Endodermal cell (in vitro differentiated cells): ENCODE data around the gene SPACA7. TPM values are rescaled to one million over a fixed set of nuclear protein-coding genes. Genes with fewer than 3 reads are reported as not detected.

ENCODE experiments used
- DNase-seq: peaks from one replicate; pipeline ENCODE4 v3.0.0-alpha.2; 2017
- H3K27ac ChIP-seq: 2 replicates; pipeline ENCODE4 v1.5.1; 2013; ENCODE audit warnings: mild to moderate bottlenecking, low read depth, low read length, moderate library complexity
- H3K27me3 ChIP-seq: 2 replicates; pipeline ENCODE4 v1.6.1; 2013; ENCODE audit warnings: mild to moderate bottlenecking, low read length, moderate library complexity; ENCODE audit not compliant: insufficient read depth, control insufficient read depth, poor library complexity, severe bottlenecking
- H3K36me3 ChIP-seq: 2 replicates; pipeline ENCODE4 v1.7.0; 2013; ENCODE audit warnings: mild to moderate bottlenecking, low read length, moderate library complexity; ENCODE audit not compliant: control insufficient read depth, insufficient read depth
- H3K4me1 ChIP-seq: one replicate; pipeline ENCODE4 v1.7.0; 2013; ENCODE audit warnings: low read length; ENCODE audit not compliant: control insufficient read depth, insufficient read depth
- H3K4me3 ChIP-seq: 2 replicates; pipeline ENCODE4 v1.5.1; 2013; ENCODE audit warnings: mild to moderate bottlenecking, low read length, moderate library complexity
- H3K9ac ChIP-seq: 2 replicates; pipeline ENCODE4 v1.6.1; 2013; ENCODE audit warnings: mild to moderate bottlenecking, low read length, moderate library complexity; ENCODE audit not compliant: poor library complexity, severe bottlenecking; ENCODE audit errors: extremely low read depth
- H3K9me3 ChIP-seq: 2 replicates; pipeline ENCODE4 v1.6.1; 2013; ENCODE audit warnings: mild to moderate bottlenecking, low read length, moderate library complexity; ENCODE audit not compliant: control insufficient read depth
- H3K27ac Mint-ChIP-seq: 2 replicates; pipeline ENCODE4 v1.8.0; 2020; ENCODE audit warnings: mixed read lengths
- H3K27me3 Mint-ChIP-seq: 2 replicates; pipeline ENCODE4 v1.8.0; 2021; ENCODE audit warnings: mild to moderate bottlenecking, mixed read lengths; ENCODE audit not compliant: insufficient read depth
- H3K36me3 Mint-ChIP-seq: 2 replicates; pipeline ENCODE4 v1.8.0; 2020; ENCODE audit warnings: low read depth, mixed read lengths
- H3K4me1 Mint-ChIP-seq: 2 replicates; pipeline ENCODE4 v1.8.0; 2020; ENCODE audit warnings: mixed read lengths
- H3K4me3 Mint-ChIP-seq: 2 replicates; pipeline ENCODE4 v1.8.0; 2020; ENCODE audit warnings: mild to moderate bottlenecking, moderate library complexity, mixed read lengths
- H3K9me3 Mint-ChIP-seq: 2 replicates; pipeline ENCODE4 v1.8.0; 2020; ENCODE audit warnings: mild to moderate bottlenecking, mixed read lengths
- WGBS, 2 experiments: methylation state at CpG; one replicate each; pipeline versions ENCODE4 v1.1.5 to v1.1.7; 2013; ENCODE audit warnings: missing lambda C conversion rate in 2 of 2, mixed read lengths in 1 of 2; ENCODE audit not compliant: insufficient coverage in 1 of 2, insufficient read length in 1 of 2; 5-methylcytosine and 5-hydroxymethylcytosine counted together
- total RNA-seq, 2 donors: library from RNA; stranded (reverse); fragmentation: NEBNext Ultra II Directional in 1 of 2; extraction: Animal tissue kit (Norgen Biotek cat#: 25700) in 1 of 2; gene quantifications; 2 replicates in 1 of 2; 3 replicates in 1 of 2; pipeline ENCODE4 v1.2.1, GENCODE V29; 2021
- TF ChIP-seq, protein P1 (sequence below): fragments of 200-600 bp; sonication (generic); conservative IDR thresholded peaks from 2 replicates; pipeline ENCODE4 v1.5.0; 2021; ENCODE audit warnings: antibody characterized with exemption, mild to moderate bottlenecking

The SPACA7 gene
- total RNA-seq, 2 donors from 2014 or later, result not detected

DNA sequence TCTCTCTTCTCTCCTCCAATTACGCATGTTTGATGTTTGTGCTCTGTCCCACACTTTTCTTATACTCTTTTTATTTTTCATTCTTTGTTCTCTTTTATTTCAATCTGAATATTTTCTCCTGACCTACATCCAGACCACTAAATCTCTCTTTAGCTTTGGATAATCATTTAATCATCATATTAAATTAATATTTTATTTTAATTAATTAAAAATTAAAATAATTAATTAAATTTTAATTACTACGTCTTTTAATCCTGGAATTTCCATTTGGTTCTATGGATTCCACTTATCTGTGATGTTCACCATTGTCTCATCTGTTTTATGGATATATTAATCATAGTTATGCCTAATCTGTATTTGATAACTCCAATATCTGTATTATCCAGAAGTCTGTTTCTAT lies 62.4 kb downstream of the SPACA7 start:
- Histone ChIP-seq H3K4me1 (no peaks in the 10 kb centered on the region), H3K36me3 (no peaks in the 10 kb centered on the region), H3K27me3 (peaks cover 8% of the 10 kb centered on the region), H3K9ac (no peak overlapping the region), H3K27ac (no peak overlapping the region), H3K4me3 (no peak overlapping the region), H3K9me3 (peaks cover 10% of the 10 kb centered on the region)
- Mint-ChIP-seq H3K4me1 (no peaks in the 10 kb centered on the region), H3K27ac (no peak overlapping the region), H3K27me3 (peaks cover 18% of the 10 kb centered on the region), H3K4me3 (no peak overlapping the region), H3K36me3 (no peaks in the 10 kb centered on the region), H3K9me3 (peaks cover 15% of the 10 kb centered on the region)
- WGBS, 2 experiments, result 93 to 100% methylated on average over 1 of the region's 2 CpGs
- TF ChIP-seq, protein P1, sequence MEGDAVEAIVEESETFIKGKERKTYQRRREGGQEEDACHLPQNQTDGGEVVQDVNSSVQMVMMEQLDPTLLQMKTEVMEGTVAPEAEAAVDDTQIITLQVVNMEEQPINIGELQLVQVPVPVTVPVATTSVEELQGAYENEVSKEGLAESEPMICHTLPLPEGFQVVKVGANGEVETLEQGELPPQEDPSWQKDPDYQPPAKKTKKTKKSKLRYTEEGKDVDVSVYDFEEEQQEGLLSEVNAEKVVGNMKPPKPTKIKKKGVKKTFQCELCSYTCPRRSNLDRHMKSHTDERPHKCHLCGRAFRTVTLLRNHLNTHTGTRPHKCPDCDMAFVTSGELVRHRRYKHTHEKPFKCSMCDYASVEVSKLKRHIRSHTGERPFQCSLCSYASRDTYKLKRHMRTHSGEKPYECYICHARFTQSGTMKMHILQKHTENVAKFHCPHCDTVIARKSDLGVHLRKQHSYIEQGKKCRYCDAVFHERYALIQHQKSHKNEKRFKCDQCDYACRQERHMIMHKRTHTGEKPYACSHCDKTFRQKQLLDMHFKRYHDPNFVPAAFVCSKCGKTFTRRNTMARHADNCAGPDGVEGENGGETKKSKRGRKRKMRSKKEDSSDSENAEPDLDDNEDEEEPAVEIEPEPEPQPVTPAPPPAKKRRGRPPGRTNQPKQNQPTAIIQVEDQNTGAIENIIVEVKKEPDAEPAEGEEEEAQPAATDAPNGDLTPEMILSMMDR, result no peak
- no peak for DNase-seq

DNA sequence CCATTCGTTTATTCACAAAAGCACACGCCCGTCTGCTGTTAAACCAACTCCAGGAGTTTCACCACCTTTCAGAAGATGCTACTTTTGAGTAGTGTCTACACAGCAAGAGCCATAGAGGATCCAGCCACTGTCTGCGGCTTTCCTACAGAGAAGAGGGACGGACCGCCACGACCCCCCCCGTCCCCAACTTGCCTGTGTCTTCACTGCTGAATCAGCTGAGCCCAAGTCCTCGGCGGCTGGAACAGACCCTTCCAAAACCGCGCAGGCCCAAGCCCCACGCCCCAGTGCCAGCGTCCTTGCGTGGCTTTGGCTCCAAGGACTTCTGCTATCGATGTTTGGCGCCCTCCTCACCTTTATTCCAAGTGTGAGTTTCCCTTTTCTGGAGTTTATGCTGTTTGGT lies 65.1 kb downstream of the SPACA7 start:
- Mint-ChIP-seq H3K4me3 (no peak overlapping the region), H3K36me3 (no peaks in the 10 kb centered on the region), H3K9me3 (peaks cover 15% of the 10 kb centered on the region), H3K27ac (no peak overlapping the region), H3K27me3 (peaks cover 31% of the 10 kb centered on the region), H3K4me1 (no peaks in the 10 kb centered on the region)
- no peak overlapping the region for H3K27ac ChIP-seq
- no peaks in the 10 kb centered on the region for H3K36me3 ChIP-seq
- H3K9me3 ChIP-seq, result peaks cover 10% of the 10 kb centered on the region
- H3K27me3 ChIP-seq, result peaks cover 17% of the 10 kb centered on the region
- no peak for DNase-seq
- H3K4me3 ChIP-seq, result no peak overlapping the region
- no peak overlapping the region for H3K9ac ChIP-seq
- TF ChIP-seq, protein P1, result no peak
- H3K4me1 ChIP-seq, result no peaks in the 10 kb centered on the region
- WGBS, 2 experiments, result 92 to 95% methylated on average over 15 to 17 of the region's 17 CpGs

DNA sequence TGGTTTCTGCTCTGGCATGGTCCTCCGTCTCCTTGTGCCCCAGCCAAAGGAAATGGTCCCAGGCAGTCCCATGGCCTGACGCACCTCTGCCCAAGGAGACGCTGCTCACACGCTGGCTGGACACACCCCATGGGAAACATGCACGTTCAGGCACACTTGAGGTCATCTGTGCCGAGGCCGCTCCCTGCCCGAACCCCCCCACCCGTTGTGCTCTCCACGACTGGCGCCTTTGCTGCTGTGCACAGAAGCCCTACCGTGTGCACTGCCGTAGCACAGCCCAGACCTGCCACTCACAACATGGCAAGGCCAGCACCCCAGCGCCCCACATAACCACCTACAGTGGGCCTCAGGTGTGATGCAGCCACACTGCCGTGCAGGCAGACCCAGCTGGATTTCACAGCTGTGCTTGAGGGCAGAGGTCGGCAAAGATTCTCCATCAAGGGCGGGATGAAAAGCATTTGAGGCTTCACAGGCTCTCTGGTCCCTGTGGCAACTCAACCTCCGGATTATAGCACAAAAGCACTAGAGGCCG lies 65.7 kb downstream of the SPACA7 start:
- Histone ChIP-seq H3K27me3 (peaks cover 17% of the 10 kb centered on the region), H3K9ac (no peak overlapping the region), H3K36me3 (no peaks in the 10 kb centered on the region), H3K27ac (no peak overlapping the region), H3K4me3 (no peak overlapping the region), H3K4me1 (no peaks in the 10 kb centered on the region), H3K9me3 (peaks cover 10% of the 10 kb centered on the region)
- TF ChIP-seq, protein P1, result no peak
- H3K27ac Mint-ChIP-seq, result no peak overlapping the region
- DNase-seq, result peak; percentile 22
- no peaks in the 10 kb centered on the region for H3K4me1 Mint-ChIP-seq
- no peaks in the 10 kb centered on the region for H3K36me3 Mint-ChIP-seq
- H3K4me3 Mint-ChIP-seq, result no peak overlapping the region
- 90 to 94% methylated on average over 15 to 19 of the region's 19 CpGs for WGBS, 2 experiments
- H3K9me3 Mint-ChIP-seq, result peaks cover 11% of the 10 kb centered on the region
- peaks cover 28% of the 10 kb centered on the region for H3K27me3 Mint-ChIP-seq
